ENCODE measurements around the gene KIRREL3.

The KIRREL3 gene

GRCh38 chr11:126636911-126637794 lies 363.4 kb downstream of the KIRREL3 start:
- TF ChIP-seq GATA2 (IDR thresholded peaks at IDR 0.05; ENCODE audit: low read depth, low read length) (no peak), GATA3 (IDR thresholded peaks at IDR 0.05; ENCODE audit: low read depth, low read length) (no peak)

- TF ChIP-seq GATA2 (IDR thresholded peaks at IDR 0.05; ENCODE audit: low read depth, low read length) (no peak), GATA3 (IDR thresholded peaks at IDR 0.05; ENCODE audit: low read depth, low read length) (no peak)
These were observed 365.1 kb downstream of the KIRREL3 start for GRCh38 chr11:126635511-126635910.

GRCh38 chr11:126634963-126635362 lies 365.6 kb downstream of the KIRREL3 start:
- no peak for TF ChIP-seq GATA3 (IDR thresholded peaks at IDR 0.05; ENCODE audit: low read depth, low read length)
- no peak for TF ChIP-seq GATA2 (IDR thresholded peaks at IDR 0.05; ENCODE audit: low read depth, low read length)

- TF ChIP-seq GATA3 (IDR thresholded peaks at IDR 0.05; ENCODE audit: low read depth, low read length) (no peak), GATA2 (IDR thresholded peaks at IDR 0.05; ENCODE audit: low read depth, low read length) (no peak)
These were observed 367.2 kb downstream of the KIRREL3 start for GRCh38 chr11:126633330-126633729.

- TF ChIP-seq GATA2 (IDR thresholded peaks at IDR 0.05; ENCODE audit: low read depth, low read length) (no peak), GATA3 (IDR thresholded peaks at IDR 0.05; ENCODE audit: low read depth, low read length) (no peak)
These were observed 369.4 kb downstream of the KIRREL3 start for GRCh38 chr11:126630893-126631798.

GRCh38 chr11:126630488-126630887 lies 370.1 kb downstream of the KIRREL3 start:
- TF ChIP-seq GATA3 (IDR thresholded peaks at IDR 0.05; ENCODE audit: low read depth, low read length) (no peak), GATA2 (IDR thresholded peaks at IDR 0.05; ENCODE audit: low read depth, low read length) (no peak)

- TF ChIP-seq GATA3 (IDR thresholded peaks at IDR 0.05; ENCODE audit: low read depth, low read length) (no peak), GATA2 (IDR thresholded peaks at IDR 0.05; ENCODE audit: low read depth, low read length) (no peak)
These were observed 371.6 kb downstream of the KIRREL3 start for GRCh38 chr11:126628790-126629621.

- TF ChIP-seq GATA2 (IDR thresholded peaks at IDR 0.05; ENCODE audit: low read depth, low read length) (no peak), GATA3 (IDR thresholded peaks at IDR 0.05; ENCODE audit: low read depth, low read length) (no peak)
These were observed 372.1 kb downstream of the KIRREL3 start for GRCh38 chr11:126628450-126628789.

- TF ChIP-seq GATA3 (IDR thresholded peaks at IDR 0.05; ENCODE audit: low read depth, low read length) (no peak), GATA2 (IDR thresholded peaks at IDR 0.05; ENCODE audit: low read depth, low read length) (no peak)
These were observed 373.1 kb downstream of the KIRREL3 start for GRCh38 chr11:126627421-126627820.

GRCh38 chr11:126624506-126624905 lies 376.1 kb downstream of the KIRREL3 start:
- TF ChIP-seq GATA2 (IDR thresholded peaks at IDR 0.05; ENCODE audit: low read depth, low read length) (no peak), GATA3 (IDR thresholded peaks at IDR 0.05; ENCODE audit: low read depth, low read length) (no peak)

- no peak for TF ChIP-seq GATA2 (IDR thresholded peaks at IDR 0.05; ENCODE audit: low read depth, low read length)
- no peak for TF ChIP-seq GATA3 (IDR thresholded peaks at IDR 0.05; ENCODE audit: low read depth, low read length)
These were observed 381.1 kb downstream of the KIRREL3 start for GRCh38 chr11:126619516-126619915.

GRCh38 chr11:126615845-126616244 lies 384.7 kb downstream of the KIRREL3 start:
- no peak for TF ChIP-seq GATA3 (IDR thresholded peaks at IDR 0.05; ENCODE audit: low read depth, low read length)
- TF ChIP-seq GATA2 (IDR thresholded peaks at IDR 0.05; ENCODE audit: low read depth, low read length) = no peak

GRCh38 chr11:126613272-126613671 lies 387.3 kb downstream of the KIRREL3 start:
- no peak for TF ChIP-seq GATA2 (IDR thresholded peaks at IDR 0.05; ENCODE audit: low read depth, low read length)

- TF ChIP-seq GATA2 (IDR thresholded peaks at IDR 0.05; ENCODE audit: low read depth, low read length) (no peak), GATA3 (IDR thresholded peaks at IDR 0.05; ENCODE audit: low read depth, low read length) (no peak)
These were observed 387.9 kb downstream of the KIRREL3 start for GRCh38 chr11:126612671-126613070.
